Cardiac fibroblast (primary cell): ENCODE data around the gene UST.
A peak's percentile ranks its signal among the peaks of the same experiment; 100 is the strongest.

Experiments used
- DNase-seq, 2 donors: peaks; one replicate each; pipeline versions ENCODE4 v3.0.0 to v3.0.0-alpha.2; 2010; ENCODE audit warnings: low read depth in 2 of 2
- H3K4me3 ChIP-seq, 2 donors: replicated peaks in 1 of 2; 1 replicate in 1 of 2; 2 replicates in 1 of 2; pipeline ENCODE4 v1.5.1; 2011; ENCODE audit warnings: low read depth in 2 of 2, low read length in 2 of 2, mild to moderate bottlenecking in 2 of 2, moderate library complexity in 1 of 2
- CTCF ChIP-seq: IDR thresholded peaks from one replicate; pipeline ENCODE4 v1.5.1; 2011; ENCODE audit warnings: low read depth, mild to moderate bottlenecking, low read length, inconsistent platforms

The UST gene

GRCh38 chr6:149054559-149055194 lies 307.8 kb downstream of the UST start:
- TF ChIP-seq CTCF: no peak
- no peak for DNase-seq
- H3K4me3 ChIP-seq: no peak overlapping the region

DNA sequence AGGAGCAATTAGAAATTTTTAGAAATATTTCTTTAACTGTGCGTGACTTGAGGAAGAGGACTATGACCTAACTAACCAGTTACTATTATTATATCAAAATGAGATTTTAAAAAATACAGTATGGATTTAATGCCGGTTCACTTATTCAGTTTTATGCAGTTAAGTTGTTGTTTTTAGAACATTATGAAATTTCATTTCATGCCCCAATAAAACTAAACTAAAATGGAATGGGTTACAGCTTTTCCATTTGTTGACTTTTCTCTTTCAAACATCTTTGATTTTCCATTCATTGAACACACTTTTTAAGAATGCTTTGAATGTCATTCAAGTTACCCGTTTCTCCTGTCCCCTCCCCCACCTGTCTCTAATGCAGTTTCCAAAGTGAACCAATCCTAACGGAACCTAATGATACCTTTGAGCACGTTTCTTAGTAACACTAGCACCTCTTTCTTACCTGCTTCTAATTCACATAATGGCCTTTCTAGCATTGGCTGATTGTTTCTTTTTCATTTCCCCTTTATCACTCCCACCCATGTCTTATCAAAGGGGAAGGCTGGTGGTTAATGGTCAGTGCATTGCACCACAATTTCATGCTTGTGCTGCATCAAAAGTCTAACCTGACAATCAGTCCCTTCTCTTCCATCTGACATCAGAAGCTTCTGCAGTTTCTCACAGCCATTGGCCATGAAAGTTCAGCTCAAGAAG lies 308.5 kb downstream of the UST start:
- H3K4me3 ChIP-seq: no peak overlapping the region
- TF ChIP-seq CTCF: no peak
- no peak for DNase-seq

DNA sequence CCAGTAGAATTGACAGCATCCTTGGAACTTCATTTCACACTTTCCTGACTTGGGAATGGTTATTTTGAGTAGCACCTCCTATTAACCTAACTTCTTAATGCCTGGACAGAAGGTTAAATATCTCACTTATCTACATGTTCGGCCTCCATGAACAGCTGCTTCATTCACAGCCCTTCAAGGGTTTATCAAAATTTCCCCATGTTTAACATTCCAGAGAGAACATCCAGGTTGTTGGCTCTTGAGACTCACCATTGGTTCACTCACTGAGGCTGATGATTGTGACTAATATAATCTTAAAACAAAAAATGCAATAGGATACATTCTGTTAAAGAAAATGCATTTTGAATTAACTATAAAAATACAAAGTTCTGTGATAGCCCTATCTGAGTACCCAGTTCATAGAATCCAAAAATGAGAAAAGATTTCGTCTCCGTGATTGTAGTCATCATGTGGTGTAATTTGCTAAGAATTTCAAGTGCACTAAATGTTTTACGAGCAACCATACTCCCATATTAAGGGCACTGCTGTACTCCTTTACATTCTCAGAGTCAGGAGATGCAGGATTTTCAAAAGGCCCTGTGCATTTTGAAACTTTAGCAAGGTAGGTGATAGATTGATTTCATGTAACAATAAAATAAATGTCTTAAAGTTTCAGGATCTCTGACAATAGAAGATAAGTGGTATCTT lies 310.1 kb downstream of the UST start:
- H3K4me3 ChIP-seq: no peak overlapping the region
- no peak for TF ChIP-seq CTCF
- DNase-seq: no peak

DNA sequence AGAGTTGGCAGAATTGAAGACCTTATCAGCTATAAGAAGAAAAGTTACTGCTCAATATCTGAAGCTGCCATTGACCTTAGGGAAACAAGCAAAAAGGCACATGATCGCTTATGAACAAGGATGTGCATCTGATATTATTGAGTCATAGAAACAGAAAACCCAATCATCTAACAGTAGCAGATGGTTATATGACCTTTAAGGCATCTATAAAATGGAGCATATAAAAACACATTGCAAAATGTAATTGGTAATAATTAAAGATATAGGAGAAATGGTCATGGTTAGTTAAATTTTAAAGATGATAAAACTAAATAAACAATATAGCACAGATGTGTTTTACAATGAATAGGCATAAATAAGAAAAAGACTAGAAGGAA lies 310.6 kb downstream of the UST start:
- no peak for DNase-seq
- TF ChIP-seq CTCF: no peak
- H3K4me3 ChIP-seq: no peak overlapping the region

- TF ChIP-seq CTCF: no peak
- no peak for DNase-seq
- no peak overlapping the region for H3K4me3 ChIP-seq
Observed at GRCh38 chr6:149059557-149059956, 312.7 kb downstream of the UST start.

- no peak overlapping the region for H3K4me3 ChIP-seq
- peak in 1 of 2 donors; percentile 45 for DNase-seq
- no peak for TF ChIP-seq CTCF
Observed at GRCh38 chr6:149060300-149060984, 313.6 kb downstream of the UST start.
